Measurements from ENCODE around the gene FAM20C. TPM values are rescaled to one million over a fixed set of nuclear protein-coding genes. Genes with fewer than 3 reads are reported as not detected.

The FAM20C gene
- total and polyA plus RNA-seq, 7 donors, result 3.0 to 51.3 (median 21.0) TPM

DNA sequence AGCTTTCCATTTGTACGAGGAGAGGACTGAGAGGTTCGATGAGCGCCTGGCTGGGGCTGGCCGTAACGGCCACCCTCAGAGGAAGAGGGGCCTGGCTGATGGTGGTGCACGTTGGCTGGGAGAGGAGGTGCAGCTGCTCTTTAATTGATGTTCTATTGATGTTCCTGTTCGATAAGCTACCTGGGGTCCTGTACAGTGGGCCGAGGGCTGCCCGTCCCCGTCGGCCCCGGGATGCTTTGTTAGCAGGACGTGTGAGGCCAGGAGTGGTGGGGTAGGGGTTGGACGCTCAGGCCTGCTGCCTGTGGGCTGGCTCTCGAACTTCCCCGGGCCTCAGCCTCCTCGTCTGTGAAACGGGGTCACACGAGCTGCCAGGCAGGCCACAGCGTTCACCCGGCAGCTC, 25.4 kb downstream of the FAM20C start:
- intact Hi-C loops (cut with DNase I), result no loop called here
- Histone ChIP-seq H3K27me3 (no peaks in the 10 kb centered on the region), H3K36me3 (peaks cover 0 to 24% (median 3%) of the 10 kb centered on the region in 4 donors), H3K4me1 (peaks cover 0 to 70% (median 46%) of the 10 kb centered on the region in 4 donors), H3K9me3 (no peaks in the 10 kb centered on the region), H3K27ac (peak overlapping the region in 2 of 4 donors; percentile 64 to 75), H3K4me3 (no peak overlapping the region)
- WGBS, 2 donors, result 93% methylated on average over 21 of the region's 21 CpGs
- DNase-seq, result no peak
- TF ChIP-seq POLR2AphosphoS5 (IDR thresholded peaks at IDR 0.05) (no peak), POLR2A (IDR thresholded peaks at IDR 0.05) (no peak), EP300 (IDR thresholded peaks at IDR 0.05) (no peak)
- TF ChIP-seq, protein P1, sequence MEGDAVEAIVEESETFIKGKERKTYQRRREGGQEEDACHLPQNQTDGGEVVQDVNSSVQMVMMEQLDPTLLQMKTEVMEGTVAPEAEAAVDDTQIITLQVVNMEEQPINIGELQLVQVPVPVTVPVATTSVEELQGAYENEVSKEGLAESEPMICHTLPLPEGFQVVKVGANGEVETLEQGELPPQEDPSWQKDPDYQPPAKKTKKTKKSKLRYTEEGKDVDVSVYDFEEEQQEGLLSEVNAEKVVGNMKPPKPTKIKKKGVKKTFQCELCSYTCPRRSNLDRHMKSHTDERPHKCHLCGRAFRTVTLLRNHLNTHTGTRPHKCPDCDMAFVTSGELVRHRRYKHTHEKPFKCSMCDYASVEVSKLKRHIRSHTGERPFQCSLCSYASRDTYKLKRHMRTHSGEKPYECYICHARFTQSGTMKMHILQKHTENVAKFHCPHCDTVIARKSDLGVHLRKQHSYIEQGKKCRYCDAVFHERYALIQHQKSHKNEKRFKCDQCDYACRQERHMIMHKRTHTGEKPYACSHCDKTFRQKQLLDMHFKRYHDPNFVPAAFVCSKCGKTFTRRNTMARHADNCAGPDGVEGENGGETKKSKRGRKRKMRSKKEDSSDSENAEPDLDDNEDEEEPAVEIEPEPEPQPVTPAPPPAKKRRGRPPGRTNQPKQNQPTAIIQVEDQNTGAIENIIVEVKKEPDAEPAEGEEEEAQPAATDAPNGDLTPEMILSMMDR (IDR thresholded peaks at IDR 0.05), result no peak

DNA sequence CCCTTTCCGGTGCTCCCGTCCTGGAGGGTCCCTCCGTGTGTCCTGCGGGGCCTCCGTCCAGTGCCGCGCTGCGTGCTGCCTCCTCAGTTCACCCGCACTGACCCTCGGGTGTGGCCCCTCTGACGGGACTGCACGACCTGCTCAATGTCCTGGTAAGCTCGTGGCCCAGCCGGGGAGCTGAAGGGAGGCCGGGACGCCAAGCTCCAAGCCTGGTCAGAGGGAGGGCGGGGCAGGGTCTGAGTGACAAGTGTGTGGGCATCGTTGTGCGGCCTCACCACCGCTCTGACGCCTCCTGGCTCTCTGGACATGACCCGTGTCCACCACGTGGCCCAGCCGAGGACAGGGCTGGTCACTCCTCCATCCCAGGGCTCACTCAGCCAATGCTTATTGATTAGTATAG, 25.9 kb downstream of the FAM20C start:
- Histone ChIP-seq H3K27me3 (no peaks in the 10 kb centered on the region), H3K4me1 (peaks cover 0 to 68% (median 46%) of the 10 kb centered on the region in 4 donors), H3K36me3 (peaks cover 0 to 19% (median 3%) of the 10 kb centered on the region in 4 donors), H3K9me3 (no peaks in the 10 kb centered on the region), H3K4me3 (no peak overlapping the region), H3K27ac (peak overlapping the region in 2 of 4 donors; percentile 64 to 75)
- 87 to 92% methylated on average over 24 of the region's 24 CpGs for WGBS, 2 donors
- no peak for DNase-seq
- intact Hi-C loops (cut with DNase I), result no loop called here
- TF ChIP-seq POLR2AphosphoS5 (IDR thresholded peaks at IDR 0.05) (no peak), EP300 (IDR thresholded peaks at IDR 0.05) (no peak), POLR2A (IDR thresholded peaks at IDR 0.05) (no peak)
- TF ChIP-seq, protein P1 (IDR thresholded peaks at IDR 0.05), result no peak

DNA sequence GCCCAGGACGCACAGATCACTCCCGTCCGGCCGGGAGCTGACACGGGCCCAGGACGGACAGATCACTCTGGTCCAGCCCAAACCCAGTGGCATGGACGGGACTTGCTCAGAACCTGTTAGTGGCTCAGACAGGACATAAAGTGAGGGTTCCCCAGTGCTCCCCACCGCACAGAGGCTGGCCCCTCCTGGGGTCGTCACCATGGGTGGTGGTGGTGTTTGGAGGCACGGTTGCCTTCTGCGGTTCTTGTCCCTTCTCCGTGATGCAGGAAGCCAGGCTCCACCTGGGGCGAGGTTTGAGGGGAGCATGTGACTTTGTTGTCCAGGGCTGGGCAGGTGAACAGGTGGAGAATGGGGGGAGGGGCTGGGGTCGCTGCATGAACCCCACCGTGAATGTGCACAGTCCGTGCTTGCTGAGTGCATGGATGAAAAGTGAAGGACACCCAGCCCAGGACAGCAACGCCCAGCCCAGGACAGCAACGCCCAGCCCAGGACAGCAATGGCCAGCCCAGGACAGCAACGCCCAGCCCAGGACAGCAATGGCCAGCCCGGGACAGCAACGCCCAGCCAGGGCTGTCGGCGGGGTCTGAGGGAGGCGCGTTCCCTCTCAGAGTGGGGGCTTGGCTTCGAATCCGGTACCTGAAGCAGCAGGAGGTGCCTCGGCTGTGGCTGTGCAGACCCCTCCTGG, 26.7 kb downstream of the FAM20C start:
- intact Hi-C loops (cut with DNase I), result no loop called here
- no peak for DNase-seq
- Histone ChIP-seq H3K4me3 (no peak overlapping the region), H3K27ac (peak overlapping the region; percentile 39 to 75 (median 62)), H3K27me3 (no peaks in the 10 kb centered on the region), H3K9me3 (no peaks in the 10 kb centered on the region), H3K4me1 (peaks cover 0 to 61% (median 44%) of the 10 kb centered on the region in 4 donors), H3K36me3 (peaks cover 0 to 23% (median 3%) of the 10 kb centered on the region in 4 donors)
- WGBS, 2 donors, result 93% methylated on average over 28 of the region's 28 CpGs
- TF ChIP-seq EP300 (IDR thresholded peaks at IDR 0.05) (no peak), POLR2A (IDR thresholded peaks at IDR 0.05) (no peak), POLR2AphosphoS5 (IDR thresholded peaks at IDR 0.05) (no peak)

DNA sequence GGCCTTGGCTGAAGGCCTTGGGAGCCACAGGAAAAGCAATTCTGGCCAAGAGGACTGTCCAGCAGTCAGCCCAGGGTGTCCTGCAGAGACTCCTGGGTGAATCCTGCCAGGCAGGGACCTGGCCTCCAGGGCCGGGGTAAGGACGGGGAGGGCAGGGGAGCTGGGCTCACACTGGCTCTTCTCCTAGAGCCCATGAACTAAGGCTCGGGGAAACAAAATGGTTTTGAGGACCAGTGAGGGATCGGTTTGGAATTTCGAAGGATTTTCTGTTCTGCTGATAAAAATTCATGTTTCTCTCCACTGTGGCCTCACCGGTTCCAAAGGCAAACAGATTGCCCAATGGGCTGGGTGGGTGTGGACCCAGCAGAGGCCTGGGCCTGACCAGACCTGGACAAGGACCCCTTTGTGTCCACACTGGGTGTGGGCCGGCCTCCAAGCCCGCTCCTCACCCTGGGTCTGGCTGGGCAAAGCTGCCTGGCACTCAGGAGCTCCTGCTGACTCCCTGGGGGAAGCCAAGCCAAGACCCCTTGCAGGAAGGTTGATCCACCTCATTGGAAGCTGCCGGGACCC, 27.3 kb downstream of the FAM20C start:
- peaks cover 0 to 25% (median 3%) of the 10 kb centered on the region in 4 donors for H3K36me3 ChIP-seq
- H3K4me1 ChIP-seq, result peaks cover 0 to 55% (median 38%) of the 10 kb centered on the region in 4 donors
- TF ChIP-seq, protein P1 (IDR thresholded peaks at IDR 0.05), result no peak
- TF ChIP-seq POLR2AphosphoS5 (IDR thresholded peaks at IDR 0.05) (no peak), POLR2A (IDR thresholded peaks at IDR 0.05) (no peak), EP300 (IDR thresholded peaks at IDR 0.05) (no peak)
- peak overlapping the region; percentile 39 to 75 (median 62) for H3K27ac ChIP-seq
- H3K4me3 ChIP-seq, result no peak overlapping the region
- no peaks in the 10 kb centered on the region for H3K27me3 ChIP-seq
- 87 to 89% methylated on average over 9 of the region's 9 CpGs for WGBS, 2 donors
- DNase-seq, result peak; percentile 86
- no peaks in the 10 kb centered on the region for H3K9me3 ChIP-seq
- intact Hi-C loops (cut with DNase I), result no loop called here

DNA sequence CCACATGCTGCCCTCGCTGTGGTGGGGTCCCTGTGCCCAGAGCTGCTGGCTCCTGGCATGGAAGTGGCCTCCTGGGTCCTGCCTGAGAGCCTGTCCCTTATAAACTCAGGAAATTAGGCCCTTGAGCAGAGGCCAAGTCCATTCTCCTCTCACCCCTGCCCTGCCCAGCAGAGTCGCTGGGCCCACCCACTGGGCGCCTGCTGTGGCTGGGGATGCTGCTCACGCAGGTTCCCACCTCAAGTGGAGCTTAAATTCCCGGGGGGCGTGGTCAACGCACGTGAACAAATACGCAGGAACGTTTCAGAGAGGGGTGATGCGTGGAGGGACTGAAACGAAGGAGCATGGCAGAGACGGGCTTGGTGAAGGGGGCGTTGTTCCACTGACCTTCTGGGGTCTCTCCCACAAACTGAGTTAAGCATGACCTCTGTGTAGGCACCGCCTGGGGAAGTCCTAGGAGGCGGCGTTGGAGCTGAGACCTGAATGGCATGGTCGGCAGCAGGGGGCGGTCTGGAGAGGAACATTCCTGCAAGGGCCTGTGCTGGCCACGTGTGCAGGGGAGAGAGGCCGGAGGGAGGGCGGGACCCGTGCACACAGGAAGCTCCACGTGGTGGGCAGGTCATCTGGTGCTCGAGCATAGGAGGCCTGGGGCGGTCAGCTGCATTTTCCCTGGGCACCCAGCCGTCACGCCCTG, 27.9 kb downstream of the FAM20C start:
- H3K27me3 ChIP-seq, result no peaks in the 10 kb centered on the region
- H3K36me3 ChIP-seq, result peaks cover 0 to 25% (median 3%) of the 10 kb centered on the region in 4 donors
- no peaks in the 10 kb centered on the region for H3K9me3 ChIP-seq
- peak overlapping the region; percentile 39 to 75 (median 62) for H3K27ac ChIP-seq
- DNase-seq, result no peak
- TF ChIP-seq EP300 (IDR thresholded peaks at IDR 0.05) (no peak), POLR2A (IDR thresholded peaks at IDR 0.05) (no peak), POLR2AphosphoS5 (IDR thresholded peaks at IDR 0.05) (no peak)
- TF ChIP-seq, protein P1 (IDR thresholded peaks at IDR 0.05), result no peak
- H3K4me1 ChIP-seq, result peaks cover 0 to 51% (median 34%) of the 10 kb centered on the region in 4 donors
- no peak overlapping the region for H3K4me3 ChIP-seq
- WGBS, 2 donors, result 69 to 72% methylated on average over 28 of the region's 28 CpGs
- intact Hi-C loops (cut with DNase I), result no loop called here
